Endothelial cell of umbilical vein (primary cell): ENCODE data around the gene NFYC. TPM values are rescaled to one million over a fixed set of nuclear protein-coding genes. Genes with fewer than 3 reads are reported as not detected.

Experiments used
- BruUV-seq: library from RNA; stranded (reverse); fragments of 400-500 nt; replicated peaks from 2 replicates; lab custom pipeline; 2021; lab: Mats Ljungman, UMichigan
- CTCF ChIA-PET: fragments of 300-600, 350-600 bp; sonication (Branson Sonifier 250); formaldehyde crosslinking; loops from one replicate; lab custom pipeline; 2021; ENCODE audit warnings: antibody characterized with exemption, inconsistent platforms; lab: Charles Lee
- POLR2A ChIA-PET: fragments of 300-600, 350-600 bp; sonication (Branson Sonifier 250); formaldehyde crosslinking; loops from one replicate; lab custom pipeline; 2021; ENCODE audit warnings: antibody characterized with exemption, inconsistent platforms; lab: Charles Lee
- DNase-seq: peaks from one replicate; pipeline ENCODE4 v3.0.0-alpha.2; 2011; ENCODE audit warnings: low read depth, low spot score
- FAIRE-seq: peaks from 2 replicates; lab custom pipeline; 2011; peaks lifted over from hg19 to GRCh38; lab: Jason Lieb, UNC
- H2AFZ ChIP-seq: 2 replicates; pipeline ENCODE4 v1.6.0; 2012; ENCODE audit warnings: low read depth, low read length, control low read depth, inconsistent platforms
- H3K27ac ChIP-seq: 2 replicates; pipeline ENCODE4 v1.5.1; 2011; ENCODE audit warnings: low read depth, mild to moderate bottlenecking, control low read depth, low read length, moderate library complexity; ENCODE audit not compliant: insufficient read depth
- H3K27me3 ChIP-seq, 2 experiments: 2 replicates each; pipeline versions ENCODE4 v1.6.0 to v1.6.1; 2011; ENCODE audit warnings: low read length in 2 of 2, mixed read lengths in 1 of 2; ENCODE audit not compliant: control insufficient read depth in 2 of 2, insufficient read depth in 2 of 2
- H3K36me3 ChIP-seq, 2 experiments: 2 replicates in 1 of 2; 3 replicates in 1 of 2; pipeline ENCODE4 v1.5.1; 2011; ENCODE audit warnings: low read length in 2 of 2, mild to moderate bottlenecking in 1 of 2, moderate library complexity in 1 of 2; ENCODE audit not compliant: control insufficient read depth in 2 of 2, insufficient read depth in 2 of 2; ENCODE audit errors: extremely low read depth in 1 of 2
- H3K4me1 ChIP-seq: 3 replicates; pipeline ENCODE4 v1.5.1; 2011; ENCODE audit warnings: mild to moderate bottlenecking, low read length; ENCODE audit not compliant: control insufficient read depth, insufficient read depth; ENCODE audit errors: extremely low read depth
- H3K4me2 ChIP-seq: 2 replicates; pipeline ENCODE4 v1.6.1; 2011; ENCODE audit warnings: low read length, control low read depth, mixed read lengths; ENCODE audit not compliant: insufficient read depth
- H3K4me3 ChIP-seq, 3 experiments: fragments of 200-600 bp in 1 of 3; sonication (generic), shearing (Covaris generic) in 1 of 3; replicated peaks in 1 of 3; 2 replicates each; pipeline ENCODE4 v1.5.1; 2011 to 2016; ENCODE audit warnings: control low read depth in 3 of 3, low read length in 3 of 3, mild to moderate bottlenecking in 2 of 3, inconsistent platforms in 1 of 3, low read depth in 1 of 3, moderate library complexity in 1 of 3; ENCODE audit not compliant: insufficient read depth in 1 of 3
- H3K79me2 ChIP-seq: 2 replicates; pipeline ENCODE4 v1.6.0; 2012; ENCODE audit warnings: low read length, inconsistent platforms; ENCODE audit not compliant: control insufficient read depth, insufficient read depth
- H3K9ac ChIP-seq: replicated peaks from 2 replicates; pipeline ENCODE3; 2011; ENCODE audit warnings: low read length, control low read depth; ENCODE audit not compliant: insufficient read depth; ENCODE audit errors: extremely low read depth
- H3K9me1 ChIP-seq: replicated peaks from 3 replicates; pipeline ENCODE4 v1.6.0; 2011; ENCODE audit warnings: mild to moderate bottlenecking, low read length; ENCODE audit not compliant: control insufficient read depth, insufficient read depth; ENCODE audit errors: extremely low read depth
- H3K9me3 ChIP-seq: replicated peaks from 2 replicates; pipeline ENCODE4 v1.5.1; 2012; ENCODE audit warnings: low read length, inconsistent platforms; ENCODE audit not compliant: control insufficient read depth, insufficient read depth
- H4K20me1 ChIP-seq: replicated peaks from 2 replicates; pipeline ENCODE3; 2011; ENCODE audit warnings: mild to moderate bottlenecking, low read length; ENCODE audit not compliant: control insufficient read depth, insufficient read depth; ENCODE audit errors: extremely low read depth
- CTCF ChIP-seq, 2 donors: IDR thresholded peaks; 1 replicate in 1 of 2; 2 replicates in 1 of 2; pipeline ENCODE4 v1.5.1; 2011; ENCODE audit warnings: low read length in 2 of 2, mild to moderate bottlenecking in 2 of 2, moderate library complexity in 2 of 2, control low read depth in 1 of 2, inconsistent platforms in 1 of 2, low read depth in 1 of 2; ENCODE audit not compliant: insufficient read depth in 1 of 2; ENCODE audit errors: extremely low read depth in 1 of 2
- EZH2 ChIP-seq: IDR thresholded peaks from 2 replicates; pipeline ENCODE4 v1.6.1; 2012; ENCODE audit warnings: borderline replicate concordance, low read depth, mild to moderate bottlenecking, moderate library complexity, low read length, inconsistent platforms; ENCODE audit not compliant: severe bottlenecking
- FOS ChIP-seq: IDR thresholded peaks from 2 replicates; pipeline ENCODE4 v1.6.1; 2011; ENCODE audit warnings: mild to moderate bottlenecking, low read length, moderate library complexity, borderline replicate concordance; ENCODE audit not compliant: insufficient read depth
- GATA2 ChIP-seq: IDR thresholded peaks from 2 replicates; pipeline ENCODE4 v1.7.0; 2011; ENCODE audit warnings: low read depth, mild to moderate bottlenecking, moderate library complexity, mixed read lengths, low read length; ENCODE audit not compliant: insufficient read length, insufficient read depth
- JUN ChIP-seq: IDR thresholded peaks from 2 replicates; pipeline ENCODE4 v1.6.1; 2011; ENCODE audit warnings: borderline replicate concordance, low read depth; ENCODE audit not compliant: insufficient read length, insufficient read depth
- MAX ChIP-seq: IDR thresholded peaks from 2 replicates; pipeline ENCODE4 v1.6.1; 2011; ENCODE audit not compliant: insufficient read depth, insufficient read length
- MYC ChIP-seq: IDR thresholded peaks from one replicate; pipeline ENCODE4 v1.6.1; 2011; ENCODE audit warnings: mild to moderate bottlenecking, low read depth, low read length
- POLR2A ChIP-seq: IDR thresholded peaks from 2 replicates; pipeline ENCODE4 v1.6.1; 2012; ENCODE audit warnings: low read depth, mild to moderate bottlenecking, control low read depth, low read length
- POLR2AphosphoS5 ChIP-seq: IDR thresholded peaks from 2 replicates; pipeline ENCODE4 v1.6.1; 2012; ENCODE audit warnings: low read depth, mild to moderate bottlenecking, control low read depth, low read length, moderate library complexity; ENCODE audit not compliant: insufficient read depth
- dilution Hi-C: fragments of 300-500 bp; cut with MboI; formaldehyde crosslinking; loops from one replicate; pipeline ENCODE4 v1.15.0; 2019; ENCODE audit warnings: low sequenced_read_pairs; ENCODE audit not compliant: extremely low pct_ligation_motif_present
- intact Hi-C: fragments of 100-400 bp; cut with micrococcal nuclease; formaldehyde crosslinking; loops from one replicate; pipeline ENCODE4 v1.10.0; 2022
- polyA plus RNA-seq, 4 experiments: library from polyadenylated mRNA; depleted of rRNA in 3 of 4; stranded (reverse) in 3 of 4; unstranded in 1 of 4; fragments of >200 nt; gene quantifications; 2 replicates each; pipeline versions ENCODE4 v1.2.1 to v1.2.3, GENCODE V29; 2011 to 2012; ENCODE audit warnings: missing spikeins in 1 of 4
- total RNA-seq: library from RNA; stranded (reverse); gene quantifications from 2 replicates; pipeline ENCODE4 v1.2.3, GENCODE V29; 2021

Gene NFYC
- total and polyA plus RNA-seq, 2 donors (not counting 3 experiments of a cell fraction or from before 2014, with no cell fraction given), result 51.1 to 81.7 TPM

GRCh38 chr1:40661678-40662077 lies 29.8 kb upstream of the NFYC start:
- POLR2A ChIA-PET, result no interaction called here
- H3K9me1 ChIP-seq, result no peaks in the 10 kb centered on the region
- dilution Hi-C loops, result no loop called here

More at GRCh38 chr1:40661678-40662077, 29.8 kb upstream of the NFYC start:
- Histone ChIP-seq H4K20me1 (no peaks in the 10 kb centered on the region), H3K9ac (no peak overlapping the region), H3K27me3 (peaks cover 9 to 44% of the 10 kb centered on the region in 2 experiments), H3K27ac (no peak overlapping the region), H3K4me2 (no peak overlapping the region), H3K4me1 (no peaks in the 10 kb centered on the region), H3K36me3 (no peaks in the 10 kb centered on the region), H3K79me2 (no peaks in the 10 kb centered on the region), H2AFZ (no peak overlapping the region), H3K9me3 (no peaks in the 10 kb centered on the region), H3K4me3 (no peak overlapping the region)
- CTCF ChIA-PET, result interaction anchor here (6.3 kb wide), 1 partner anchor 31 kb away, joined by 27 read pairs; no protein-coding TSS in a partner anchor
- no peak for DNase-seq
- no peak for FAIRE-seq
- TF ChIP-seq FOS (no peak), EZH2 (no peak), MAX (no peak), CTCF (IDR thresholded peaks at IDR 0.05; ENCODE audit: extremely low read depth in 1 of 2, insufficient read depth in 1 of 2, low read depth in 1 of 2, low read length in 2 of 2) (no peak), GATA2 (no peak), MYC (no peak), POLR2AphosphoS5 (no peak), POLR2A (no peak), JUN (no peak)
- no TSS peak for BruUV-seq
- intact Hi-C loops, result no loop called here
